H1 (cell line): Measurements from ENCODE around the gene MINAR2. TPM values are rescaled to one million over a fixed set of nuclear protein-coding genes. Genes with fewer than 3 reads are reported as not detected.

ENCODE experiments used
- CTCF ChIA-PET: fragments of 300-600 bp; sonication (Branson Sonifier 250); formaldehyde crosslinking; loops from one replicate; lab custom pipeline; 2021; ENCODE audit not compliant: partially characterized antibody; lab: Charles Lee
- POLR2A ChIA-PET: fragments of 300-600 bp; sonication (Branson Sonifier 250); formaldehyde crosslinking; loops from one replicate; lab custom pipeline; 2021; ENCODE audit warnings: inconsistent platforms; ENCODE audit not compliant: partially characterized antibody; lab: Charles Lee
- DNase-seq, 2 experiments: peaks; one replicate each; pipeline versions ENCODE4 v3.0.0 to v3.0.0-alpha.2; 2010 to 2022; ENCODE audit warnings: low spot score in 2 of 2, low read depth in 1 of 2, mixed read lengths in 1 of 2
- FAIRE-seq: peaks from 2 replicates; lab custom pipeline; 2011; peaks lifted over from hg19 to GRCh38; lab: Jason Lieb, UNC
- H2AFZ ChIP-seq: 2 replicates; pipeline ENCODE4 v1.8.1; 2012; ENCODE audit warnings: low read length, inconsistent platforms
- H2AK5ac ChIP-seq: 2 replicates; pipeline ENCODE4 v1.6.1; 2013; ENCODE audit warnings: low read depth, low read length
- H2BK120ac ChIP-seq: replicated peaks from 2 replicates; pipeline ENCODE3; 2013; ENCODE audit warnings: low read depth, low read length, inconsistent platforms
- H2BK12ac ChIP-seq: 2 replicates; pipeline ENCODE4 v1.6.1; 2013; ENCODE audit warnings: low read depth, low read length
- H2BK15ac ChIP-seq: 2 replicates; pipeline ENCODE4 v1.6.1; 2013; ENCODE audit warnings: low read length
- H2BK20ac ChIP-seq: 2 replicates; pipeline ENCODE4 v1.6.1; 2013; ENCODE audit warnings: low read length
- H2BK5ac ChIP-seq: 2 replicates; pipeline ENCODE4 v1.6.1; 2013; ENCODE audit warnings: low read depth, low read length
- H3K14ac ChIP-seq: 2 replicates; pipeline ENCODE4 v1.6.1; 2013; ENCODE audit warnings: inconsistent platforms; ENCODE audit not compliant: insufficient read length
- H3K18ac ChIP-seq: 2 replicates; pipeline ENCODE4 v1.6.1; 2013; ENCODE audit warnings: low read length; ENCODE audit errors: extremely low read depth
- H3K23ac ChIP-seq: 2 replicates; pipeline ENCODE4 v1.6.1; 2013; ENCODE audit warnings: inconsistent platforms; ENCODE audit not compliant: insufficient read length
- H3K23me2 ChIP-seq: 2 replicates; pipeline ENCODE4 v1.6.1; 2013; ENCODE audit warnings: low read depth, low read length
- H3K27ac ChIP-seq: 2 replicates; pipeline ENCODE4 v1.6.1; 2011; ENCODE audit warnings: low read depth, low read length, inconsistent platforms
- H3K27me3 ChIP-seq, 4 experiments: replicated peaks in 1 of 4; 1 replicate in 1 of 4; 2 replicates in 3 of 4; pipeline versions ENCODE4 v1.6.1 to v1.8.1; 2011 to 2013; ENCODE audit warnings: low read length in 3 of 4, mild to moderate bottlenecking in 3 of 4, inconsistent platforms in 2 of 4, mixed read lengths in 2 of 4, moderate library complexity in 1 of 4; ENCODE audit not compliant: control insufficient read depth in 3 of 4, insufficient read depth in 3 of 4; ENCODE audit errors: extremely low read depth in 1 of 4
- H3K36me3 ChIP-seq, 4 experiments: 2 replicates each; pipeline versions ENCODE4 v1.6.1 to v1.8.1; 2011 to 2013; ENCODE audit warnings: mild to moderate bottlenecking in 4 of 4, low read length in 3 of 4, moderate library complexity in 2 of 4, control low read depth in 1 of 4, inconsistent platforms in 1 of 4; ENCODE audit not compliant: insufficient read depth in 4 of 4, control insufficient read depth in 2 of 4
- H3K4ac ChIP-seq: replicated peaks from 2 replicates; pipeline ENCODE3; 2013; ENCODE audit warnings: low read length, low read depth, mixed read lengths, inconsistent platforms; ENCODE audit not compliant: insufficient read length
- H3K4me1 ChIP-seq, 4 experiments: replicated peaks in 1 of 4; 1 replicate in 1 of 4; 2 replicates in 3 of 4; pipeline versions ENCODE4 v1.6.1 to v1.8.1; 2011 to 2013; ENCODE audit warnings: low read length in 3 of 4, inconsistent platforms in 2 of 4, mixed read lengths in 1 of 4; ENCODE audit not compliant: insufficient read depth in 4 of 4, control insufficient read depth in 3 of 4
- H3K4me2 ChIP-seq, 2 experiments: 2 replicates each; pipeline versions ENCODE4 v1.6.1 to v1.8.1; 2011 to 2013; ENCODE audit warnings: low read depth in 2 of 2, low read length in 2 of 2, control low read depth in 1 of 2, inconsistent platforms in 1 of 2, mild to moderate bottlenecking in 1 of 2; ENCODE audit not compliant: insufficient read depth in 1 of 2
- H3K4me3 ChIP-seq, 4 experiments: fragments of 200-600, 300-600 bp in 1 of 4; sonication (generic), shearing (Covaris generic), sonication (Bioruptor Twin) in 1 of 4; 2 replicates each; pipeline versions ENCODE4 v1.5.1 to v1.8.1; 2011 to 2016; ENCODE audit warnings: low read length in 4 of 4, low read depth in 3 of 4, control low read depth in 2 of 4, inconsistent platforms in 2 of 4, mild to moderate bottlenecking in 2 of 4, mixed read lengths in 1 of 4, moderate library complexity in 1 of 4; ENCODE audit not compliant: insufficient read depth in 2 of 4; ENCODE audit errors: extremely low read depth in 1 of 4
- H3K56ac ChIP-seq: replicated peaks from 2 replicates; pipeline ENCODE3; 2013; ENCODE audit warnings: low read depth, mild to moderate bottlenecking, mixed read lengths, low read length, inconsistent platforms; ENCODE audit not compliant: insufficient read length
- H3K79me1 ChIP-seq: 2 replicates; pipeline ENCODE4 v1.6.1; 2013; ENCODE audit warnings: low read depth, low read length, control low read depth
- H3K79me2 ChIP-seq, 2 experiments: 2 replicates each; pipeline versions ENCODE4 v1.6.1 to v1.8.1; 2012 to 2013; ENCODE audit warnings: low read length in 2 of 2, mild to moderate bottlenecking in 2 of 2, inconsistent platforms in 1 of 2; ENCODE audit not compliant: insufficient read depth in 2 of 2, control insufficient read depth in 1 of 2
- H3K9ac ChIP-seq, 4 experiments: replicated peaks in 1 of 4; 1 replicate in 1 of 4; 2 replicates in 3 of 4; pipeline versions ENCODE4 v1.6.1 to v1.8.1; 2011 to 2013; ENCODE audit warnings: low read depth in 3 of 4, low read length in 3 of 4, control low read depth in 2 of 4, mild to moderate bottlenecking in 2 of 4, moderate library complexity in 2 of 4, inconsistent platforms in 1 of 4; ENCODE audit errors: extremely low read depth in 1 of 4
- H3K9me3 ChIP-seq, 2 experiments: 2 replicates each; pipeline versions ENCODE4 v1.6.1 to v1.8.1; 2012 to 2013; ENCODE audit warnings: mild to moderate bottlenecking in 2 of 2, moderate library complexity in 2 of 2, control low read depth in 1 of 2, inconsistent platforms in 1 of 2, low read depth in 1 of 2, low read length in 1 of 2, mixed read lengths in 1 of 2; ENCODE audit not compliant: insufficient read depth in 2 of 2
- H4K20me1 ChIP-seq, 2 experiments: replicated peaks in 1 of 2; 2 replicates each; pipeline versions ENCODE3 to v1.8.1; 2011 to 2013; ENCODE audit warnings: inconsistent platforms in 2 of 2, low read length in 2 of 2, mild to moderate bottlenecking in 1 of 2; ENCODE audit not compliant: insufficient read depth in 2 of 2, control insufficient read depth in 1 of 2
- H4K5ac ChIP-seq: 2 replicates; pipeline ENCODE4 v1.6.1; 2013; ENCODE audit warnings: low read length, low read depth, mixed read lengths, inconsistent platforms; ENCODE audit not compliant: insufficient read length
- H4K8ac ChIP-seq: 2 replicates; pipeline ENCODE4 v1.8.0; 2013; ENCODE audit warnings: mild to moderate bottlenecking, moderate library complexity, low read length, inconsistent platforms; ENCODE audit not compliant: insufficient read depth; ENCODE audit errors: extremely low read depth
- H4K91ac ChIP-seq: replicated peaks from 2 replicates; pipeline ENCODE3; 2013; ENCODE audit warnings: low read length, mixed read lengths, inconsistent platforms; ENCODE audit not compliant: insufficient read length
- NANOG ChIP-seq: IDR thresholded peaks from 2 replicates; pipeline ENCODE4 v1.6.1; 2011; ENCODE audit warnings: low read length, low read depth, mild to moderate bottlenecking, inconsistent platforms; ENCODE audit not compliant: insufficient read depth, poor library complexity, severe bottlenecking
- POLR2A ChIP-seq, 2 experiments: IDR thresholded peaks; 1 replicate in 1 of 2; 2 replicates in 1 of 2; pipeline ENCODE4 v1.6.1; 2011; ENCODE audit warnings: low read depth in 2 of 2, low read length in 2 of 2, mild to moderate bottlenecking in 2 of 2; ENCODE audit errors: control extremely low read depth in 1 of 2
- WGBS, 2 experiments: shearing (Covaris generic) in 1 of 2; methylation state at CpG; one replicate each; pipeline versions ENCODE4 v1.1.6 to v1.1.7; 2013 to 2015; ENCODE audit warnings: low lambda C conversion rate in 2 of 2, mixed read lengths in 2 of 2, inconsistent platforms in 1 of 2, low coverage in 1 of 2, missing lambda C conversion rate in 1 of 2; ENCODE audit not compliant: insufficient replicate concordance in 2 of 2, insufficient coverage in 1 of 2, insufficient read length in 1 of 2; ENCODE audit errors: extremely low coverage in 1 of 2, missing lambda C conversion rate in 1 of 2; 5-methylcytosine and 5-hydroxymethylcytosine counted together
- polyA plus RNA-seq, 7 experiments: library from polyadenylated mRNA; depleted of rRNA in 3 of 7; stranded (reverse) in 5 of 7; unstranded in 2 of 7; fragments of >200 nt in 5 of 7; fragments of 200-250 nt in 2 of 7; gene quantifications; 1 replicate in 5 of 7; 2 replicates in 1 of 7; 4 replicates in 1 of 7; pipeline versions ENCODE4 v1.2.1 to v1.2.3, GENCODE V29; 2011 to 2013; ENCODE audit warnings: missing spikeins in 2 of 7, mixed read lengths in 2 of 7
- total RNA-seq: library from RNA; stranded (reverse); fragmentation: NEBNext Ultra II Directional; extraction: Animal tissue kit (Norgen Biotek cat#: 25700); gene quantifications from 2 replicates; pipeline ENCODE4 v1.2.1, GENCODE V29; 2021

Gene MINAR2
- total and polyA plus RNA-seq, 2 of the 8 experiments (the other 6 are each of a cell fraction or from before 2014, with no cell fraction given), result 0.17 TPM; not detected in 1

DNA sequence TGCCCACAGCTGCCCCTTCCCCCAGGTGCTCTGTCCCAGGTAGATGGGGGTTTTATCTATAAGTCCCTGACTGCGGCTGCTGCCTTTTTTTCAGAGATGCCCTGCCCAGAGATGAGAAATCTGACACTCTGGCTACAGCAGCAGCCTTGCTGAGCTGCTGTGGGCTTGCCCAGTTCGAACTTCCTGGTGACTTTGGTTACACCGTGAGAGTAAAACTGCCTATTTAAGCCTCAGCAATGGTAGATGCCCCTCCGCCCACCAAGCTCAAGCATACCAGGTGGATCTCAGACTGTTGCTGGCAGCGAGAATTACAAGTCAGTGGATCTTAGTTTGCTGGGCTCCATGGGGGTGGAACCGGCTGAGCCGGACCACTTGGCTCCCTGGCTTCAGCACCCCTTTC is 56.8 kb downstream of the MINAR2 start:
- H3K79me1 ChIP-seq, result no peaks in the 10 kb centered on the region
- WGBS, 2 experiments, result 72% methylated on average over 7 of the region's 7 CpGs; no CpG with 5 or more reads in 1 of the 2 experiments

More for the DNA sequence above, 56.8 kb downstream of the MINAR2 start:
- POLR2A ChIA-PET, result no interaction called here
- H3K27me3 ChIP-seq, result no peaks in the 10 kb centered on the region
- H4K20me1 ChIP-seq, result no peaks in the 10 kb centered on the region
- no peak overlapping the region for H3K4ac ChIP-seq
- TF ChIP-seq POLR2A (IDR thresholded peaks at IDR 0.05; ENCODE audit: control extremely low read depth in 1 of 2, low read depth in 2 of 2, low read length in 2 of 2), result no peak
- no peak for TF ChIP-seq NANOG
- TF ChIP-seq, all 59 proteins: peak for 0
- no peak for DNase-seq
- FAIRE-seq, result no peak
- Histone ChIP-seq H4K8ac (no peak overlapping the region), H2BK15ac (no peak overlapping the region), H3K23me2 (no peaks in the 10 kb centered on the region), H3K27ac (no peak overlapping the region), H3K4me2 (no peak overlapping the region), H4K91ac (no peak overlapping the region), H3K4me1 (no peaks in the 10 kb centered on the region), H2BK5ac (no peak overlapping the region), H2BK20ac (no peak overlapping the region), H3K36me3 (no peaks in the 10 kb centered on the region), H3K9me3 (no peaks in the 10 kb centered on the region), H3K56ac (no peak overlapping the region), H3K18ac (no peak overlapping the region; the same call in 1 of the 2 replicates), H3K23ac (no peak overlapping the region), H2BK120ac (no peak overlapping the region), H3K4me3 (no peak overlapping the region), H3K79me2 (no peaks in the 10 kb centered on the region), H3K14ac (no peak overlapping the region), H3K9ac (no peak overlapping the region), H2AK5ac (no peak overlapping the region), H2BK12ac (no peak overlapping the region), H4K5ac (no peak overlapping the region), H2AFZ (peak overlapping the region; percentile 18; the same call in 1 of the 2 replicates)
- CTCF ChIA-PET, result interaction anchor here (3.9 to 5.4 kb wide), 2 partner anchors 34 to 49 kb away, joined by 17 to 23 read pairs; no protein-coding TSS in a partner anchor
